ENCODE measurements around the gene CAPN10. TPM values are rescaled to one million over a fixed set of nuclear protein-coding genes. Genes with fewer than 3 reads are reported as not detected.

Gene CAPN10
- total RNA-seq, 2 donors from 2014 or later: 50.4 to 73.9 TPM

DNA sequence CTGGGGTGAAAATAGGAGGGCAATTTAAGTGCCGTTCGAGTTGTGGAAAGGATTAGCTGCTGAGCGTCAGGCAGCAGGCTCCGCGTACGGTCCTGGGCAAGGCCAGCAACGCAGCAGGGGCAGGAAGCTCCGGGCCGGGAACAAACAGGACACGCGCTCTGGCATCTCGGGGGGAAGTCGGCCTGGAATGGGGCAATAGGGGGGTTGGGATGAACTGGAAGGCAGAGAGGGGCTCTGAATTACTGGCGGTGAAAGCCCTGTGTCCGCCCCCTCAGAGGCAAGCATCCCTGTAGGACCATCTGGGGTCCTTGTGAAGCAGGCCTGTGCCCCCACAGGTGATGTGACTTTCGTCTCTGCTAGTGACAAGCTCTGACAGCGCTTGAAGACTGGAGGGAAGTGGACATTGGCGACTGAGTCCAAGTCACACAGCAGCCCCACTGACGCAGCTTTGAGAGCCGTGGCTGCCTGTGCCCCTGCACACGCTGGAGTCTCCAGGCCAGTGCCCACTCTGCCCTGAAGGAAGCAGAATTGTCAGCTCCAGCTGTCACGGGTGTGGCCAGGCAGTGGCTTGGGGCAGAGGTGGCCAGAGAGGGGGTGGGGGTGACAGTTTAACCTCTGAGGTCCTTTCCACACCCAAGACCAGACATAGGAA, 61.1 kb downstream of the CAPN10 start:
- ATAC-seq: no peak
- Mint-ChIP-seq H3K9me3 (no peaks in the 10 kb centered on the region), H3K36me3 (no peaks in the 10 kb centered on the region), H3K27ac (no peak overlapping the region), H3K27me3 (peaks cover 4 to 24% of the 10 kb centered on the region in 2 donors), H3K4me3 (no peak overlapping the region), H3K4me1 (ENCODE audit: low read depth in 2 of 2) (peaks cover 5 to 13% of the 10 kb centered on the region in 2 donors)
- DNase-seq (ENCODE audit: low spot score): no peak

DNA sequence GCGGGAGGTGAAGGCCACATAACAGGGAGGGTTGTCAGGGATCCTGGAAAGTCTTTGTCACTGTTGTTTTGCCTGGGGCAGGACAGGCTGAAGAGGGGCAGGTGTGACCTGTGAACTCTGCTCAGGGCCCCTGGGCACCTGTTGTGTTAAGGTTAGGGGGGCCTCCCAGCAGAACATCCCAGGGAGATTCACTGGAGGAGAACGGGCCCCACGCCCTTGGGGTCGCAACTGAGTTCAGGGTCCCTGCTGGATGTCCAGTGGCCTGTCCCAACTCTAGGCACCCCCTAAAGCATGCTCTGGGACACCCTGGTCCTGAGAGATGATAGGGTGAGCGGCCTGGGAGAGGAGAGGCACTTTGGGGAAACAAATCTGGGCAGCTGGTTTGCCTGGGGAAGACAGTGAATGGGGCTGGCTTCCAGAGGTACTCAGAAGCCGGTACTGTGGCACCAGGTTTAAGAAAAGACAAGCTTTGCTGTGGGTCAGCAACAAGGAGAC, 61.7 kb downstream of the CAPN10 start:
- no peak overlapping the region for H3K4me3 Mint-ChIP-seq
- H3K27ac Mint-ChIP-seq: no peak overlapping the region
- H3K9me3 Mint-ChIP-seq: no peaks in the 10 kb centered on the region
- no peak for DNase-seq (ENCODE audit: low spot score)
- H3K36me3 Mint-ChIP-seq: no peaks in the 10 kb centered on the region
- ATAC-seq: no peak
- H3K4me1 Mint-ChIP-seq (ENCODE audit: low read depth in 2 of 2): peaks cover 5 to 13% of the 10 kb centered on the region in 2 donors
- peaks cover 6 to 27% of the 10 kb centered on the region in 2 donors for H3K27me3 Mint-ChIP-seq

Other genes with a start within 250 kb of the CAPN10 start
- 1 to 10 TPM; 1.2 to 1.8 TPM for gene GPC1, start 151.1 kb upstream of the CAPN10 start, total RNA-seq
- 10 to 100 TPM; 13.0 to 40.9 TPM for gene ANKMY1, start 28.7 kb upstream of the CAPN10 start, total RNA-seq
- gene DUSP28, start 26.4 kb upstream of the CAPN10 start, total RNA-seq: 1 to 10 TPM; 6.1 to 6.3 TPM
- gene RNPEPL1, start 18.2 kb upstream of the CAPN10 start, total RNA-seq: 10 to 100 TPM; 60.9 to 67.6 TPM
- gene GPR35, start 38.7 kb downstream of the CAPN10 start, total RNA-seq: 1 to 10 TPM; 5.9 to 7.6 TPM
- not detected for gene AQP12B, start 96.2 kb downstream of the CAPN10 start, total RNA-seq
- gene AQP12A, start 105.1 kb downstream of the CAPN10 start, total RNA-seq: not detected
- gene KIF1A, start 233.5 kb downstream of the CAPN10 start, total RNA-seq: under 1 TPM in 1 of 2 donors, not detected in 1; 0.45 TPM

Measured in natural killer cell treated with Interleukin-12 subunit alpha and Interleukin-12 subunit beta and Interleukin-15 and Interleukin-18, amount 100 ng/mL, for 72 hours (primary cell).